Measurements from ENCODE around the gene KRT72. TPM values are rescaled to one million over a fixed set of nuclear protein-coding genes. Genes with fewer than 3 reads are reported as not detected.

The KRT72 gene
- total RNA-seq, 1 experiment from 2014 or later, result not detected

DNA sequence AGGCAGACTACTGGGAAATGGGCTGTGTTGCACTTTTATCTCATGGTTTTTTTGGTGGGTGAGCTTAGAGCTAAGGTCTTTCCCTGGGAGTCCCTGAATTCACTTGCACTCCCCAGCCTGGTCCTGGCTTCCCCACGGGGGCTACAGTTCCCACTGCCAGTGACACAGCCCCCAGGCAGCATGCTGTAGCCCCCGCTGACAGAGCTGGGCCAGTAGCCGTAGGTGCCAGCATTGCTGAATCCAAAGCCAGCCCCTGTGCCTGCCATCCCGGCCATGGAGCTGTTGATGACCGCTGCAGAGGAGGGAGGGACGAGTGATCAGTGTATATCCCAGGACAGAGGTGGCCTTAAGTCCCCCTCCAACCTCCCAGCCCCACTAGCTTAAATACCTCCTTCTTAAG is 6.9 kb upstream of the KRT72 start:
- Histone ChIP-seq H3K4ac (ENCODE audit: low read depth, low read length) (no peak overlapping the region), H2BK12ac (ENCODE audit: insufficient read length, low read depth, low read length) (no peak overlapping the region), H3K14ac (ENCODE audit: insufficient read depth, low read length) (no peak overlapping the region), H3K27ac (ENCODE audit: insufficient read length, low read depth, low read length) (no peak overlapping the region), H3K4me1 (ENCODE audit: insufficient read depth, low read length) (no peaks in the 10 kb centered on the region), H3K56ac (ENCODE audit: insufficient read length, low read depth, low read length) (no peak overlapping the region), H2AFZ (ENCODE audit: low read length) (no peak overlapping the region), H2BK20ac (ENCODE audit: low read depth, low read length, poor library complexity, severe bottlenecking) (no peak overlapping the region), H2BK120ac (ENCODE audit: low read depth, low read length, poor library complexity, severe bottlenecking) (no peak overlapping the region), H2AK5ac (ENCODE audit: insufficient read length, low read length) (no peak overlapping the region), H4K20me1 (ENCODE audit: control insufficient read depth, insufficient read depth, insufficient read length) (no peaks in the 10 kb centered on the region), H3K23me2 (ENCODE audit: insufficient read length, low read depth, low read length, poor library complexity, severe bottlenecking) (no peaks in the 10 kb centered on the region), H4K5ac (ENCODE audit: insufficient read length, low read depth, low read length) (no peak overlapping the region), H2BK15ac (ENCODE audit: low read depth, low read length) (no peak overlapping the region), H3T11ph (ENCODE audit: low read length) (no peak overlapping the region), H3K27me3 (ENCODE audit: insufficient read depth, low read length) (no peaks in the 10 kb centered on the region), H3K79me2 (ENCODE audit: insufficient read depth, low read length) (no peaks in the 10 kb centered on the region), H4K8ac (replicated peaks; ENCODE audit: insufficient read length, low read depth, low read length) (no peak overlapping the region), H3K9me3 (ENCODE audit: control insufficient read depth, low read depth, low read length) (no peaks in the 10 kb centered on the region), H2BK5ac (ENCODE audit: insufficient read length, low read length) (no peak overlapping the region), H4K91ac (ENCODE audit: insufficient read length, low read depth, low read length) (no peak overlapping the region), H3K4me2 (ENCODE audit: insufficient read depth, insufficient read length, low read length) (no peak overlapping the region), H3K23ac (ENCODE audit: insufficient read length, low read depth, low read length) (no peak overlapping the region), H3K9ac (ENCODE audit: extremely low read depth, insufficient read length, low read length) (no peak overlapping the region), H3K79me1 (ENCODE audit: insufficient read depth, low read depth, low read length, poor library complexity, severe bottlenecking) (no peaks in the 10 kb centered on the region), H3K18ac (ENCODE audit: insufficient read length, low read depth, low read length) (no peak overlapping the region)
- no peaks in the 10 kb centered on the region for H3K9me3 Mint-ChIP-seq
- H3K27me3 Mint-ChIP-seq (ENCODE audit: low read depth), result peaks cover 40% of the 10 kb centered on the region
- H3K4me1 Mint-ChIP-seq, result peaks cover 0 to 4% of the 10 kb centered on the region in 2 experiments; a peak in 2 of 4 replicates
- H3K27ac Mint-ChIP-seq, result no peak overlapping the region
- TF ChIP-seq, protein P1, sequence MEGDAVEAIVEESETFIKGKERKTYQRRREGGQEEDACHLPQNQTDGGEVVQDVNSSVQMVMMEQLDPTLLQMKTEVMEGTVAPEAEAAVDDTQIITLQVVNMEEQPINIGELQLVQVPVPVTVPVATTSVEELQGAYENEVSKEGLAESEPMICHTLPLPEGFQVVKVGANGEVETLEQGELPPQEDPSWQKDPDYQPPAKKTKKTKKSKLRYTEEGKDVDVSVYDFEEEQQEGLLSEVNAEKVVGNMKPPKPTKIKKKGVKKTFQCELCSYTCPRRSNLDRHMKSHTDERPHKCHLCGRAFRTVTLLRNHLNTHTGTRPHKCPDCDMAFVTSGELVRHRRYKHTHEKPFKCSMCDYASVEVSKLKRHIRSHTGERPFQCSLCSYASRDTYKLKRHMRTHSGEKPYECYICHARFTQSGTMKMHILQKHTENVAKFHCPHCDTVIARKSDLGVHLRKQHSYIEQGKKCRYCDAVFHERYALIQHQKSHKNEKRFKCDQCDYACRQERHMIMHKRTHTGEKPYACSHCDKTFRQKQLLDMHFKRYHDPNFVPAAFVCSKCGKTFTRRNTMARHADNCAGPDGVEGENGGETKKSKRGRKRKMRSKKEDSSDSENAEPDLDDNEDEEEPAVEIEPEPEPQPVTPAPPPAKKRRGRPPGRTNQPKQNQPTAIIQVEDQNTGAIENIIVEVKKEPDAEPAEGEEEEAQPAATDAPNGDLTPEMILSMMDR (conservative IDR thresholded peaks at IDR 0.05), result no peak
- no peaks in the 10 kb centered on the region for H3K36me3 Mint-ChIP-seq (ENCODE audit: insufficient read depth in 1 of 3, low read depth in 3 of 3)
- DNase-seq, result peak; percentile 25
- no CpG with 5 or more reads among the region's 6 CpGs for WGBS (ENCODE audit: extremely low coverage, insufficient read length, low lambda C conversion rate)
- H3K4me3 Mint-ChIP-seq, result no peak overlapping the region

Data from H9 (cell line).